Body of pancreas (tissue), 4 donors: ENCODE measurements around the gene APLF. TPM values are rescaled to one million over a fixed set of nuclear protein-coding genes. Genes with fewer than 3 reads are reported as not detected.
"Not testable (repeated sequence)": the region's sequence is repeated elsewhere in the genome, so short reads cannot be mapped to it uniquely, and the experiment has no call there.

ENCODE experiments used
- ATAC-seq: fragments of 150-250 bp; one replicate; pipeline ENCODE4 v1.9.1; 2016
- DNase-seq, 4 donors: peaks; one replicate each; pipeline ENCODE4 v3.0.0-alpha.2; 2019
- H3K27ac ChIP-seq, 4 donors: fragments of 200-600 bp; sonication (generic); 1 replicate in 3 of 4; 2 replicates in 1 of 4; pipeline versions ENCODE4 v1.5.1 to v1.6.1; 2016 to 2019; ENCODE audit warnings: mild to moderate bottlenecking in 1 of 4, mixed read lengths in 1 of 4, moderate library complexity in 1 of 4
- H3K27me3 ChIP-seq, 2 donors: fragments of 200-600 bp; sonication (generic); one replicate each; pipeline ENCODE4 v1.6.0; 2016; ENCODE audit warnings: mild to moderate bottlenecking in 1 of 2
- H3K36me3 ChIP-seq, 2 donors: fragments of 200-600 bp; sonication (generic); replicated peaks in 1 of 2; 2 replicates each; pipeline ENCODE4 v1.5.1; 2016; ENCODE audit warnings: low read depth in 2 of 2; ENCODE audit not compliant: insufficient read depth in 1 of 2
- H3K4me1 ChIP-seq: fragments of 200-600 bp; sonication (generic); one replicate; pipeline ENCODE4 v1.6.0; 2016
- H3K4me3 ChIP-seq, 2 donors: fragments of 200-600 bp; sonication (generic); 1 replicate in 1 of 2; 2 replicates in 1 of 2; pipeline ENCODE4 v1.5.1; 2016 to 2019
- H3K9me3 ChIP-seq, 3 donors: fragments of 200-600 bp; sonication (generic); 1 replicate in 2 of 3; 2 replicates in 1 of 3; pipeline ENCODE4 v1.5.1; 2016
- CTCF ChIP-seq, 7 experiments: fragments of 450-650 bp in 4 of 7; fragments of 200-600 bp in 3 of 7; sonication (generic) in 3 of 7; IDR thresholded peaks; one replicate each; pipeline ENCODE4 v1.5.1; 2016 to 2019; ENCODE audit warnings: antibody characterized with exemption in 7 of 7
- POLR2A ChIP-seq, 3 donors: fragments of 450-650 bp; IDR thresholded peaks; one replicate each; pipeline ENCODE4 v1.6.1; 2016; ENCODE audit warnings: antibody characterized with exemption in 3 of 3, mild to moderate bottlenecking in 2 of 3
- WGBS, 2 donors: methylation state at CpG; one replicate each; pipeline ENCODE4 v1.1.5; 2017; 5-methylcytosine and 5-hydroxymethylcytosine counted together
- intact Hi-C: fragments of 100-400 bp; cut with DNase I; formaldehyde crosslinking; loops from one replicate; pipeline ENCODE4 v1.15.1; 2023
- total RNA-seq, 2 donors: library from RNA; depleted of rRNA; stranded (reverse); fragments of >200 nt; gene quantifications; one replicate each; pipeline ENCODE4 v1.1.0, GENCODE V29; 2016

APLF gene
- total RNA-seq, 2 donors from 2014 or later: 3.9 to 4.0 TPM

GRCh38 chr2:68553098-68553497 is 85.7 kb downstream of the APLF start:
- no peak overlapping the region for H3K4me3 ChIP-seq
- no peak for ATAC-seq
- H3K27ac ChIP-seq: no peak overlapping the region
- H3K9me3 ChIP-seq: no peaks in the 10 kb centered on the region
- no peak for DNase-seq
- TF ChIP-seq POLR2A (IDR thresholded peaks at IDR 0.05): no peak
- TF ChIP-seq CTCF (IDR thresholded peaks at IDR 0.05): no peak
- H3K4me1 ChIP-seq: no peaks in the 10 kb centered on the region
- WGBS, 2 donors: 83 to 97% methylated on average over 1 of the region's 1 CpG
- no peaks in the 10 kb centered on the region for H3K27me3 ChIP-seq
- intact Hi-C loops: no loop called here
- H3K36me3 ChIP-seq: no peaks in the 10 kb centered on the region

GRCh38 chr2:68555425-68556206 is 88.2 kb downstream of the APLF start:
- ATAC-seq, intact Hi-C loops, H3K4me3 ChIP-seq, DNase-seq, H3K27me3 ChIP-seq, H3K36me3 ChIP-seq, H3K4me1 ChIP-seq, H3K9me3 ChIP-seq, H3K27ac ChIP-seq: not testable (repeated sequence)
- WGBS, 2 donors: 86 to 91% methylated on average over 5 of the region's 5 CpGs

DNA sequence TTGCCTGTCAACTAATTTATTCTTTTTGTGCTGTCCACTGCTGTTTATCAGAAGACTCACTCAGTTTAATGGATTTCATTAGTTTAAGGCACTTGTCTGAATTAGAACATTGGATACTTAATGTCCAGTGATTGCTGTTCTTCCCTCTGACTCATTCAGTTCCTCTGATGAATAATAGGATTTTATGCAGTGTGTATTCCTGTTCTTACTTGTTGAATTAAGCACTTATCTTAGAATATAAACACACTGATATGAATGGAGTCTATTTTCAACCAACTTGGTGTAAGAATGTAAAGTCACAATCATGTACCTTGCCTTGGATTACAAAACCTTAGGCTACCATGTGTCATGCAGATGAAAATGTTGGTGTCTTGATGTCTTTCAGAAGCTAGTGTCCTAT is 89.0 kb downstream of the APLF start:
- no peak for ATAC-seq

DNA sequence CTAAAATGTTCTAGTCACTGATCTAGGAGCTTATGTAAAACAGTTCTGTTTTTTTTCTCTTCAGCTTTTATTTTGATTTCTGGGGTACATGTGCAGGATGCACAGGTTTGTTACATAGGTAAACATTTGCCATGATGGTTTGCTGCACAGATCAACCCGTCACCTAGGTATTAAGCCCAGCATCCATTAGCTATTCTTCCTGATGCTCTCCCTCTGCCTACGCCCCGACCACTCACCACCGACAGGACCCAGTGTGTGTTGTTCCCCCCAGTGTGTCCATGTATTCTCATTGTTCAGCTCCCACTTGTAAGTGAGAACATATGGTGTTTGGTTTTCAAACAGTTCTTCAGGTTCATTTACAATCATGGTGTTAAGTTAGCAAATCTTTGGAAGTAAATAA is 91.2 kb downstream of the APLF start:
- Histone ChIP-seq H3K9me3 (no peaks in the 10 kb centered on the region), H3K4me3 (no peak overlapping the region), H3K27ac (no peak overlapping the region), H3K36me3 (no peaks in the 10 kb centered on the region), H3K27me3 (no peaks in the 10 kb centered on the region), H3K4me1 (no peaks in the 10 kb centered on the region)
- no peak for TF ChIP-seq POLR2A (IDR thresholded peaks at IDR 0.05)
- no peak for TF ChIP-seq CTCF (IDR thresholded peaks at IDR 0.05)
- no peak for ATAC-seq
- intact Hi-C loops: no loop called here
- 76 to 87% methylated on average over 4 of the region's 4 CpGs for WGBS, 2 donors
- no peak for DNase-seq

More for the DNA sequence above, 89.0 kb downstream of the APLF start:
- H3K36me3 ChIP-seq: no peaks in the 10 kb centered on the region
- H3K9me3 ChIP-seq: no peaks in the 10 kb centered on the region
- no peak for TF ChIP-seq CTCF (IDR thresholded peaks at IDR 0.05)
- TF ChIP-seq POLR2A (IDR thresholded peaks at IDR 0.05): no peak
- H3K27me3 ChIP-seq: no peaks in the 10 kb centered on the region
- no peaks in the 10 kb centered on the region for H3K4me1 ChIP-seq
- no peak overlapping the region for H3K4me3 ChIP-seq
- H3K27ac ChIP-seq: no peak overlapping the region
- no peak for DNase-seq
- intact Hi-C loops: no loop called here

DNA sequence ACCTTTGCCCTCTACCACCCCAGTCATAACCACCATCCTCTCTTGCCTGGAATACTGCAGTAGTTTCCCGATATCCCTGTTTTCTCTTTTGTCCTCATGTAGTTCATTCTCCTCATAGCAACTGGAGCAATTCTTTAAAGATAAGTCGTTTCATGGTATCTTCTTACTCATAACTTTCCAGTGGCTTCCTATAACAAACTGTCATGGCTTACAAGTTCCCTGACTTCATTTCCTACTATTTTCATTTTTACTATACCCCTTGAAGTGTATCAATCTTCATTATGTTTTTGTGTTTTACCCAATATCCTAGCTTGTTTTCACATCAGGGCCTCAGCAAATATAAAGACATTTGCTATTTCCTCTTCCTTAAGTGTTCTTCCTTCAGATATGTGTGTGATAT is 92.3 kb downstream of the APLF start:
- 84 to 86% methylated on average over 2 of the region's 2 CpGs for WGBS, 2 donors
- H3K36me3 ChIP-seq: no peaks in the 10 kb centered on the region
- no peak overlapping the region for H3K27ac ChIP-seq
- no peaks in the 10 kb centered on the region for H3K9me3 ChIP-seq
- no peaks in the 10 kb centered on the region for H3K27me3 ChIP-seq
- no peak for TF ChIP-seq POLR2A (IDR thresholded peaks at IDR 0.05)
- no peak for TF ChIP-seq CTCF (IDR thresholded peaks at IDR 0.05)
- intact Hi-C loops: no loop called here
- no peak overlapping the region for H3K4me3 ChIP-seq
- H3K4me1 ChIP-seq: no peaks in the 10 kb centered on the region
- no peak for DNase-seq
- ATAC-seq: no peak
